ENCODE results near the gene FOXP2. TPM values are rescaled to one million over a fixed set of nuclear protein-coding genes. Genes with fewer than 3 reads are reported as not detected.

Gene FOXP2
- total and polyA plus RNA-seq, 9 of the 15 experiments (the other 6 are each of a cell fraction or from before 2014, with no cell fraction given), result not detected

- TF ChIP-seq, protein P1, sequence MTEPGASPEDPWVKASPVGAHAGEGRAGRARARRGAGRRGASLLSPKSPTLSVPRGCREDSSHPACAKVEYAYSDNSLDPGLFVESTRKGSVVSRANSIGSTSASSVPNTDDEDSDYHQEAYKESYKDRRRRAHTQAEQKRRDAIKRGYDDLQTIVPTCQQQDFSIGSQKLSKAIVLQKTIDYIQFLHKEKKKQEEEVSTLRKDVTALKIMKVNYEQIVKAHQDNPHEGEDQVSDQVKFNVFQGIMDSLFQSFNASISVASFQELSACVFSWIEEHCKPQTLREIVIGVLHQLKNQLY (CRISPR knock-in tag; conservative IDR thresholded peaks at IDR 0.05), result no peak
- TF ChIP-seq IRF1 (CRISPR knock-in tag; IDR thresholded peaks at IDR 0.05; ENCODE audit: borderline replicate concordance), result no peak
Measured at GRCh38 chr7:114588506-114588905, 173.9 kb downstream of the FOXP2 start (continued).

GRCh38 chr7:114589436-114589835, 174.8 kb downstream of the FOXP2 start:
- no peaks in the 10 kb centered on the region for H3K79me2 ChIP-seq (ENCODE audit: control insufficient read depth, insufficient read depth, low read length)
- no peak for ATAC-seq
- no peaks in the 10 kb centered on the region for H3K36me3 ChIP-seq (ENCODE audit: control insufficient read depth, insufficient read depth, low read length)
- H3K27me3 ChIP-seq (ENCODE audit: control insufficient read depth in 2 of 2, insufficient read depth in 2 of 2, low read length in 2 of 2), result no peaks in the 10 kb centered on the region
- no peak for DNase-seq (ENCODE audit: extremely low read depth in 1 of 4, low spot score in 3 of 4)
- H3K27ac ChIP-seq (ENCODE audit: extremely low read depth, low read depth, low read length), result no peak overlapping the region
- ChIA-PET POLR2A (no interaction called here), CTCF (ENCODE audit: low intra/inter-chr PET ratio) (no interaction called here)
- TF ChIP-seq ZNF143 (CRISPR knock-in tag; IDR thresholded peaks at IDR 0.05) (no peak), MTA2 (IDR thresholded peaks at IDR 0.05; ENCODE audit: low read depth) (no peak), BCOR (IDR thresholded peaks at IDR 0.05) (no peak), POLR3A (IDR thresholded peaks at IDR 0.05; ENCODE audit: borderline replicate concordance, extremely low read depth, insufficient read depth, insufficient read length) (no peak), ZNF395 (CRISPR knock-in tag; IDR thresholded peaks at IDR 0.05) (no peak), BCL6 (CRISPR knock-in tag; IDR thresholded peaks at IDR 0.05) (no peak), MAZ (CRISPR knock-in tag; conservative IDR thresholded peaks at IDR 0.05 in 1 of 2, IDR thresholded peaks at IDR 0.05 in 1 of 2) (no peak), ZNF507 (tag; conservative IDR thresholded peaks at IDR 0.05) (no peak), RHOXF2B (CRISPR knock-in tag; conservative IDR thresholded peaks at IDR 0.05) (no peak), ZBED1 (IDR thresholded peaks at IDR 0.05) (no peak), CBX1 (IDR thresholded peaks at IDR 0.05; ENCODE audit: low read depth) (no peak)
- no peak overlapping the region for H3K4me2 ChIP-seq (ENCODE audit: insufficient read depth, low read length)
- intact Hi-C loops (cut with micrococcal nuclease), result no loop called here
- FAIRE-seq, result no peak
- no TSS peak for BruUV-seq (replicated peaks)
- no peaks in the 10 kb centered on the region for H3K4me1 ChIP-seq (replicated peaks in 1 of 2; ENCODE audit: control insufficient read depth in 2 of 2, insufficient read depth in 2 of 2, low read length in 2 of 2)
- H4K20me1 ChIP-seq (replicated peaks; ENCODE audit: control insufficient read depth, insufficient read depth, low read length), result no peaks in the 10 kb centered on the region
- in situ Hi-C loops (cut with MboI), result no loop called here
- no peaks in the 10 kb centered on the region for H3K9me1 ChIP-seq (ENCODE audit: control insufficient read depth, insufficient read depth, low read length)
- H2AFZ ChIP-seq (ENCODE audit: low read depth, low read length), result no peak overlapping the region
- H3K9ac ChIP-seq (ENCODE audit: insufficient read depth in 1 of 2, low read depth in 2 of 2, low read length in 2 of 2), result no peak overlapping the region
- H3K4me3 ChIP-seq, result no peak overlapping the region
- no peaks in the 10 kb centered on the region for H3K9me3 ChIP-seq (replicated peaks; ENCODE audit: control insufficient read depth, insufficient read depth, low read depth, low read length)
